ENCODE data around the gene RAB36. TPM values are rescaled to one million over a fixed set of nuclear protein-coding genes. Genes with fewer than 3 reads are reported as not detected.

RAB36 gene
- total RNA-seq, 1 experiment from 2014 or later, result 1.4 TPM

GRCh38 chr22:23212061-23213021, 67.1 kb downstream of the RAB36 start:
- H2BK15ac ChIP-seq (ENCODE audit: low read depth, low read length), result no peak overlapping the region; the same call in 1 of the 2 replicates
- no peaks in the 10 kb centered on the region for H3K27me3 ChIP-seq (ENCODE audit: insufficient read depth, low read length)
- no peak overlapping the region for H3K23ac ChIP-seq (ENCODE audit: insufficient read length, low read depth, low read length)
- H3K4me1 ChIP-seq (ENCODE audit: insufficient read depth, low read length), result no peaks in the 10 kb centered on the region; the same call in 1 of the 2 replicates
- no peak overlapping the region for H3K18ac ChIP-seq (ENCODE audit: insufficient read length, low read depth, low read length)
- H2BK120ac ChIP-seq (ENCODE audit: low read depth, low read length, poor library complexity, severe bottlenecking), result no peak overlapping the region
- H3K23me2 ChIP-seq (ENCODE audit: insufficient read length, low read depth, low read length, poor library complexity, severe bottlenecking), result no peaks in the 10 kb centered on the region
- no peak overlapping the region for H3K27ac ChIP-seq (ENCODE audit: insufficient read length, low read depth, low read length)
- peaks cover 46% of the 10 kb centered on the region for H3K79me2 ChIP-seq (ENCODE audit: insufficient read depth, low read length)
- no peak overlapping the region for H3K4ac ChIP-seq (ENCODE audit: low read depth, low read length)
- Mint-ChIP-seq H3K36me3 (ENCODE audit: insufficient read depth in 1 of 3, low read depth in 3 of 3) (peaks cover 5 to 12% (median 6%) of the 10 kb centered on the region in 3 experiments; a peak in 4 of 7 replicates), H3K4me1 (peaks cover 33 to 37% of the 10 kb centered on the region in 2 experiments), H3K27ac (peak overlapping the region in 2 of 3 experiments; percentile 55 to 76; a peak in 4 of 7 replicates), H3K27me3 (ENCODE audit: low read depth) (no peaks in the 10 kb centered on the region), H3K9me3 (no peaks in the 10 kb centered on the region), H3K4me3 (no peak overlapping the region)
- no peaks in the 10 kb centered on the region for H4K20me1 ChIP-seq (ENCODE audit: control insufficient read depth, insufficient read depth, insufficient read length)
- no peak for DNase-seq
- H2BK12ac ChIP-seq (ENCODE audit: insufficient read length, low read depth, low read length), result no peak overlapping the region
- H4K91ac ChIP-seq (ENCODE audit: insufficient read length, low read depth, low read length), result no peak overlapping the region
- H2AK5ac ChIP-seq (ENCODE audit: insufficient read length, low read length), result no peak overlapping the region
- no peak overlapping the region for H4K5ac ChIP-seq (ENCODE audit: insufficient read length, low read depth, low read length)
- H3K79me1 ChIP-seq (ENCODE audit: insufficient read depth, low read depth, low read length, poor library complexity, severe bottlenecking), result peaks cover 15% of the 10 kb centered on the region
- H2AFZ ChIP-seq (ENCODE audit: low read length), result no peak overlapping the region
- TF ChIP-seq CTCF (conservative IDR thresholded peaks at IDR 0.05), result no peak
- no peak overlapping the region for H3K56ac ChIP-seq (ENCODE audit: insufficient read length, low read depth, low read length)
- no peaks in the 10 kb centered on the region for H3K9me3 ChIP-seq (ENCODE audit: control insufficient read depth, low read depth, low read length)
- H2BK20ac ChIP-seq (ENCODE audit: low read depth, low read length, poor library complexity, severe bottlenecking), result no peak overlapping the region
- WGBS (ENCODE audit: extremely low coverage, insufficient read length, low lambda C conversion rate), result no CpG with 5 or more reads among the region's 10 CpGs
- no peak overlapping the region for H3K4me2 ChIP-seq (ENCODE audit: insufficient read depth, insufficient read length, low read length)
- no peak overlapping the region for H2BK5ac ChIP-seq (ENCODE audit: insufficient read length, low read length)
- H3K14ac ChIP-seq (ENCODE audit: insufficient read depth, low read length), result no peak overlapping the region; the same call in 1 of the 2 replicates
- no peak overlapping the region for H3T11ph ChIP-seq (ENCODE audit: low read length)
- H3K9ac ChIP-seq (ENCODE audit: extremely low read depth, insufficient read length, low read length), result no peak overlapping the region
- H4K8ac ChIP-seq (replicated peaks; ENCODE audit: insufficient read length, low read depth, low read length), result no peak overlapping the region
